ENCODE results near the gene NEGR1.
A peak's percentile ranks its signal among the peaks of the same experiment; 100 is the strongest.

NEGR1 gene

DNA sequence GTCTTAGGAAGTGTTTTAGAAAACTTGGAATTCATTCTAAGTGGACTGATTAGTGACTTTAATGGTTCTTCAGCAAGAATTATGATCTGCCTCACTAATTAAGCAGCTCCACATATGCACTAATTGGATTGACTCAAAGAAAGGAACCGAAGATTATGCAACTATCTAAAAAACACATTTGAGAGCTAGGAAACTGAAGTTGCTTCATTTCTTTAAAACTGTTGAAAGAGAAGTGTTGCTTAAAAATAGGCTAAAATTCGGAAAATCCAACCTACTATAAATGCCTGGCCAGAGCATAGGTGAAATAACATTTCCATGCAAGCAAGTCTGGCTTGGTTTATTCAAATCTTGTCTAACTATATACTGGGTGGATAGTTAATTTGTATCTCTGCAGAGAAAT is 698.6 kb downstream of the NEGR1 start:
- FAIRE-seq: no peak
- no peak for DNase-seq (ENCODE audit: low spot score)

DNA sequence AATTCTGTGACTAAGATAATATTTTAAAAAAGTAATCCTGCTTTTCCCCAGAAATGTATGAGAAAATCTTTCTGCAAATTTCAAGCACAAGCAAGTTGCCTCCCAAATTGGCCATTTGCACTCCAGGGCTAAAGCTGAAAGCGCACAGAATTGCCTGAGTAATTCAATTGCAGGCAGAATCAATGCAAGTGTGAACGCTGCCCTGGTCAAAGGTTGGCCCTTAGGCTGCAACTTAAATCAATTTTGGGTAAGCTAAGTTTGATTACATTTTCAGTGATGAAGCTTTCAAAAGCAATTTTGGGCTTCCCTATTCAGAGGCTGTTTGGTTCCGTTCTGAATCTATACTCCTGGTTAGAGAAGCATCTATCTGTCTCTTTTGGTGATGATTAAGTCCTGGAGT is 699.7 kb downstream of the NEGR1 start:
- FAIRE-seq: no peak
- DNase-seq (ENCODE audit: low spot score): no peak

DNA sequence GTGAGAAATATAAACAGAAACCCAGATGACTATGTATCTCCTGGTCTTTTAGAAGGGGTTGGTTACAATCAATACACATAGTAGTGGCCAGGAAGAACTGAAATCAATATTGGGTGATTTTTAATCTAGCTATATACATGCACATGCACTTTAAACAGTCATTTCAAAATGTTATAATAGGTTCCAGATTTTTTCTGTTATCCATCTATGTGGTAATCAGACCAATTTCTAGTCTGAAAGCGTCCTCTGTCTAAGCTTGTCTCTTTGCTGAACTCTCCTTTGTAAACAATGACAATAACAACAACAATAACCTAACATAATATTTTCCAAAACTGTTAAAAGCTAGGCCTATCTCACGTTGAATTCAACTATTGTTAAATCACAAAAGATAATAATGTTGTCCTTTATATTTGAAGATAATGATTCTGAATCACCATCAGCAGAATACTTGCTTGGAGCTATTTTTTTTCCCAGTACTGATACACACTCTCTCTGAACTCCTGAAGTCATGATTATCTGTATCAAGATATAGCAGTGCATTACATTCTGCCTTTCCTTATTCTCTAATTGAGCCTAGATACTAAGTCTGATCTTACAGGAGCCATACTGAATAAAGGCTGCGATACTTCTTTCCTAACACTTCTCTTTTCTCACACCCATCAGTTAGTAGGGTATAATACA is 704.7 kb downstream of the NEGR1 start:
- no peak for FAIRE-seq
- DNase-seq (ENCODE audit: low spot score): no peak

DNA sequence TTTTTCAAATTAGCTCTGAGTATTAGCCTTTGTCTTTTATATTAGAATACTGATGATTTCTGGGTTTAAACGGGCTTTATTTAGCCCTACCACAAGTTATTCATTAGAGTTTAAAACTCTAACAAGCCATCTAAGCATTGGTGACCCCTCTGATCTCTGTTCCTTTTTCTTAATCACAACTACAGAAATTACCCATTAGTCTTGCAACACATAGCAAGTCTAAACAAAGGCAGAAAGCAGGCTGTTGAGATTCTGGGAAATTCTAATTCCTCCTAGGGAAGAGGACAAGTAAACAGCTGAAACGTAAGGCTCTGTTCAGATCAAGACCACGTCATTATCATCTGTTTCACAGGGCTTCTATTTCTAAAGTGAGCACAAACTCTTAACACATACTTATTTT is 710.3 kb downstream of the NEGR1 start:
- DNase-seq (ENCODE audit: low spot score): no peak
- no peak for FAIRE-seq

DNA sequence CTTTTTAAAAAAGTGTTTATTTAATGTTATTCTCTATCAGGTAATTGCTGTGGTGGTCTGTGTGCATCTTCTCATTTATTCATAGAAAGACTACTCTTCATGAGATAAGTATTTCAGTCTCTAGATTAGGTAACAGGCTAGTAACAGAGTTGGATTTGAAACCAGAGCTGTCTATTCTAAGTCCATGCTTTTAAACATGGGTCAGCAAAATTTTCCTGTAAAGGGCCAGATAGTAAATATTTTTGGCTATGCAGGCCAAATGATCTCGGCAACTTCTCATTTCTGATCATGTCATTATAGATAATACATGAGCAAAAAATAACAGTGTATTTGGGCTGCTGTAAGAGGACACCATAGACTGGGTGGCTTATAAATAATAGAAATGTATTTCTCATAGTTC is 715.9 kb downstream of the NEGR1 start:
- FAIRE-seq: no peak
- no peak for DNase-seq (ENCODE audit: low spot score)

DNA sequence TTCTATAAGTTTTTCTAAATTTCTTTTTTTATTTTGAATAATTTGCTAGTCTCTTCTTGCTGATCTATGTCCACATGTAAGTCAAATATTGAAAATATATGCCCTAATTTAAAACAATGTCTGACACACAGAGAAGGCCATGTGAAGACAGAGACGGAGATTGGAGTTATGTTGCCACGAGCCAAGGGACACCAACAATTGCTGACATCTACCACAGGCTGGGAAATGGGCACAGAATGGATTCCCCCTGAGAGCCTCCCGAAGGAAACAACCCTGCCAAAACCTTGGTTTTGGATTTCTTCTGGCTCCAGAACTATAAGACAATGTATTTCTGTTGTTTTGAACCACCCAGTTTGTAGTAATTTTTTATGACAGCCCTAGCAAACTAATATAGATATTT is 716.5 kb downstream of the NEGR1 start:
- DNase-seq (ENCODE audit: low spot score) (no peak), FAIRE-seq (no peak)

DNA sequence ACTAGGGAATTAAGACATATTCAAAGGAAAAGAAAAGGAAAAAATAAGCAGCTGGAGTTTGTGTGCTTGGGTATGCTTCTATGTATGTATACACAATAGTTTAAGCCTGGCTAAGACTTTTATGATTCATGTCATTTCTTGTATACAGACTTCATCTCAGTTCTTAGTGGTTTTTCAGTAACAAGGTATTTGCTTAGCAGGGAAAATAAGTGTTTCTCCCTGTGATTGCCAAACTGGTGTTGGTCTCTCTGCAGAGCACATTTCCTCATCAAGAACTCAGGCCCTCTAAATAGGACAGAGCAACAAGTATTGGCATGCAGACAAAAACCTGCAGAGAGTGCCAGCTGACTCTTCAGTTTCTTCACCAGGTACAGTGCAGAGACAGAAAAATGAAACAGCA is 717.1 kb downstream of the NEGR1 start:
- no peak for DNase-seq (ENCODE audit: low spot score)
- FAIRE-seq: no peak

DNA sequence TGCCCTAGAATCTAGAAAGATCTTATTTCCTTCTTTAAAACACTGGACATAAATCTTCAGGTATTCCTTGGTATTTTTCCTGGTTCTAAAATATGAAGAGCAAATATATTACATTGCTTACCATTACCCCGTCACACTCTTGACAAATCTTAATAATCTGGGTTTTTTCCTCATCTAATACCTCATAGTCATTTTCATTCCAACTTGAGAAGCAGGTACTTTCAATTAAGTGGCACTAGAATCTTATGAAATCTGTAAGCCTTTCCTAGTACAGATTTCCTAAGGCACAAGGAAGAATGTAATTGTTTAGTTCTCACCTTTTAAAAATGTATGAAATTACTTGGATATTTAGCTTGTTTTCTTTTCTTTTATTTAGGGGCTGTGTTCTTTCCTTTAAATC is 720.0 kb downstream of the NEGR1 start:
- FAIRE-seq: no peak
- no peak for DNase-seq (ENCODE audit: low spot score)

DNA sequence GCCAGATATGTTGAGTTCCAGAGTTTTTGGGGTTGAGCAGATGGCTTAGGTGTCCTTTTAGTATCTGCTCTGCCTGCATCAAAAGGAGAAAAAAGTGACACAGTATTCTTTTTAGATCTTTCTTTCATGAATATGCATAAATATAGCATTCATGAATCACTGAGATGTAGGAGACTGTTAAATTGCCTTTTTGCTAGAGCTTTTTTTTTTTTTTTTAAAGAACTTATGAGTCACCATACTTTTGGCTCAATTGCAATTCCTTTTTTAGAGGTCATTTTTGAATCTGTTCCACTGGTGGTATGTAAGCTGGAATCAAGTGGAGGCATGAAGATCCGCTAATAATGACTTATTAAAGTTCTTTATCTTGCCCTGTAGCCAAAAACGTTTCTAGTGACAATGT is 720.6 kb downstream of the NEGR1 start:
- DNase-seq (ENCODE audit: low spot score): no peak
- FAIRE-seq: no peak

DNA sequence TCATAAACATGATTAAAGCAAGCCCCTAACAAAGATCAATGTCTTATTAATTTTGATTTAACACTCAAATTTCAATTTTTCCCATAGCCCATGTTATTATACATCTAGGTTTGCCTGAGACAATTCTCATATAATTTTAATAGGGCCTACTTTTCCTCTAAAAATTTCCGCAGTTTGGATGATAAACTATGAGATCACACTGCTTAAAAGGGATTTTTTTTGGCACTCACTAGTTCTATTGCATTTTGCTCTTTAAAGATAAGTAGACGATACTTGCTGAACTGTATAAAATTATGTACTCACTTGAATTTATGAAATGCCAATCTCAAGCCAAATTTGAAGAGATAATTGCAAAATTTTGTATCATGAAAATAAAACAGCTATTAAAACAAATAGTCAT is 721.1 kb downstream of the NEGR1 start:
- DNase-seq (ENCODE audit: low spot score) (no peak), FAIRE-seq (no peak)

DNA sequence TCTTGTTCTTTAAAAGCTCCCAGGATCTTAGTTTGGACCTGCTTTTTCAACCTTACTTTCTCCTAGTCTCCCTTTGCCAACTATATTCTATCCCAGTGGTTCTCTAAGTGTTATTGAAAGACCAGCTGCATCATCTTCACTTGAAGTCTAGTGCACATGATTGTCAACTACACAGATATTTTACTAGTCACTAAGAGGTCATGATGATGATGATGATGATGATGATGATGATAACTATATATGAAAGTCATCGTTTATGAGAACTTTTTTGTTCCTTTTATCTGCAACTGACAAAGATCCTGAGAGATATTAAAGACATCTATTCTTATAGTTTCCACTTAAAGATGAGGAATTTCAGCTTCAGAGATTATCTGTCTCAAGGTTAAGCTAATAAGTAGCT is 722.5 kb downstream of the NEGR1 start:
- no peak for FAIRE-seq
- DNase-seq (ENCODE audit: low spot score): no peak

GRCh38 chr1:71557138-71557537 is 725.2 kb downstream of the NEGR1 start:
- FAIRE-seq (no peak), DNase-seq (ENCODE audit: low spot score) (no peak)

- no peak for DNase-seq (ENCODE audit: low spot score)
- FAIRE-seq: no peak
These were observed 733.9 kb downstream of the NEGR1 start for GRCh38 chr1:71548398-71548890.

DNA sequence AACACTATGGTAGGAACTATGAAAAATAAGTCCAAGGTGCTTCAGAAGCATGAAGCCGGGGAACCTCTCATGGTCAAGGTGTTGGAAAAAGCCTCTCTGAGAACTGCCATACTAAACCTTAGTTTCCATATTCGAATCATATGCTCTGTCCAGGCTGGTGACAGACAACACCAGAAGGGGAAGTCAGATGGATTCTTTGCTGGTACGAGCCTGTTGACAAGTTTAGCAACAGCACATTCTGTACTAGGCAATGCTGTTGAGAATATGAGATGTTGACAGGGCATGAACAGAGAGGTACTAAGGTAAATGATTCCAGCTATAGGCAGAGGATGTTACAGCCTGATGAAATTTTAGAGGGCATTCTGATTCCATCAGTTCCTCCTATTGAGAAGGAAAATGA is 740.2 kb downstream of the NEGR1 start:
- no peak for DNase-seq (ENCODE audit: low spot score)
- FAIRE-seq: no peak

DNA sequence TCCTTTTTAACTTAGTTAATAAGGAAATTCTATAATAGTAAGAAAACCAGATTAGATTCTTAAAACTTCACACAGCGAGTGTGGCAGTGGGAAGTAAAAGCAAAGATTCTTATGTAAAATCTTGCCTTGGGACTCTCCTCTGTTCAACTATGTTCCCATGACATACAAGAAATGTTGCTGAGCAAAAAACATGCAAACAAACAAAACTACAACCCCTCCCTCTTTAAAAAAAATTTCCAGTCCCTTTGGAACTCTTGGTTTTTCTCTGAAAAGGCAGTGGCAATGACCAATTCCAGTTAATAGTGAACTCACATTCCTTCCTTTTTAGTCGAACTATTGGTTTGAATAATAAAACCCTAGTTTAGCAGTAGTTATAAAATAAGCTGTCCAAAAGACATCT is 748.4 kb downstream of the NEGR1 start:
- no peak for FAIRE-seq
- no peak for DNase-seq (ENCODE audit: low spot score)

- no peak for FAIRE-seq
- no peak for DNase-seq (ENCODE audit: low spot score)
These were observed 750.0 kb downstream of the NEGR1 start for GRCh38 chr1:71532343-71532742.

DNA sequence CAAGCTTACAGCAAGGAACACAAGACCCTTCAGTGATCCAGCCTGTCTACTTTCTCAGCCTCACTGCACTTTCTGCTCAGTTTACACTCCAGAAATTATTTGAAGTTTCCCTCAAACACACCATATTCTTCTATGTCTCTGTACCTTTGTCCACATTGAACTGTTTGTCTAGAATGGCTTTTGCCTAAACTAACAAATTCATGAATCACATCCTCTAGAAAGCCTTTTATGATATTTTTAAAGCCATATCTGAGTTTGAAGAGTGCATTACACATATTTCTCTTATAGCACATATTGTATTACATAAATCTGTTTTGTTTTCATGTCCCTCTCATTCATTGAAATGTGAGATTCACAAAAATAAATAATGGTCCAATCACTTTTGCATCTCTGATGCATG is 755.5 kb downstream of the NEGR1 start:
- FAIRE-seq (no peak), DNase-seq (ENCODE audit: low spot score) (no peak)

DNA sequence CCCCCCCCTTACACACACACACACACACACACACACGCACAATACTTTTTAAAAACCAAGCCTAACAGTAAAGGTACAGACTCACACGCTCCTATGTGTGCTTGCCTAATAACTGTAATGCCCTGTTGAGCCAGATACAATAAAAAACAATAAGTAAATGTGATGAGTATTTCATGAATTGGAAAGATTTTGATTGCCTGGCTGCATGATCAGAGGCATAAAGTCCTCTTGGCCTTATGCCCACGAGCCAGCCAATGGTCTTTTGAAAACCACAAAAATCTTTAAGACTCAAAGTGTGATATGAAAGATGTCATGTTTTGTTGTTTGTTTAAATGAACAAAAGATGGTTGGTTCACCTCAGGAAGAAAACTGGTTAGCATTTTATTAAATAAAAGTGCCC is 759.6 kb downstream of the NEGR1 start:
- DNase-seq (ENCODE audit: low spot score) (no peak), FAIRE-seq (no peak)

- FAIRE-seq: peak; percentile 21
- no peak for DNase-seq (ENCODE audit: low spot score)
These were observed 760.6 kb downstream of the NEGR1 start for GRCh38 chr1:71521655-71522264.

GRCh38 chr1:71511505-71511904 is 770.8 kb downstream of the NEGR1 start:
- FAIRE-seq: no peak
- DNase-seq (ENCODE audit: low spot score): no peak

GRCh38 chr1:71510725-71511124 is 771.6 kb downstream of the NEGR1 start:
- FAIRE-seq (no peak), DNase-seq (ENCODE audit: low spot score) (no peak)

DNA sequence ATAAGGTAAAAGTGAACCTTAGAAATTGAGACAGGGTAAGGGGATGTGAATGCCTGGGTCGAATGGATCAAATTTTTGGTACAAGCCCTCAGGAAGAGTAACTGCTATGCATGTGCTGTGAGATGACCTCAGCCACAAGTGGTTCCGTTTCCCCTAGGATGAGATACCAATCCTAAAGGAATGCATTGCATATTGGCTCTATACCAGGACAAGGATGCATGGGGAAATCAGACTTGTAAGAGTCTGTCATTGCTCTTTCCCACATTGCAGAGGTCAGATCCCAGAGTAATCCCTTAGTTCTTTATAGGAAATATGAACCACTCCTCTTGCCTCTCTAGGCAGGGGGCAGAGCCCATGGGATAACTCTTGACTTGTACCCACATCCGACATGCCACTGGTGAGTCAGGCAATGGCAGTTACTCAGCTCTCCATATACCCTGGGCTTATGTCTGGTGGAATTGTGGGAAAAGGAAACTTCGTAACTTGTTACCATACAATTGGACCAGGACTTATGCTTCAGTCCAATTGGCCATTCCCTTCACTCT is 773.2 kb downstream of the NEGR1 start:
- DNase-seq (ENCODE audit: low spot score): no peak
- no peak for FAIRE-seq

- DNase-seq (ENCODE audit: low spot score): no peak
- FAIRE-seq: no peak
These were observed 780.3 kb downstream of the NEGR1 start for GRCh38 chr1:71502006-71502405.

All from RCC 7860 (cell line).